ENCODE results near the gene CYP26B1. TPM values are rescaled to one million over a fixed set of nuclear protein-coding genes. Genes with fewer than 3 reads are reported as not detected.

CYP26B1 gene
- total and polyA plus RNA-seq, 12 donors: 0.88 to 8.3 (median 4.7) TPM

DNA sequence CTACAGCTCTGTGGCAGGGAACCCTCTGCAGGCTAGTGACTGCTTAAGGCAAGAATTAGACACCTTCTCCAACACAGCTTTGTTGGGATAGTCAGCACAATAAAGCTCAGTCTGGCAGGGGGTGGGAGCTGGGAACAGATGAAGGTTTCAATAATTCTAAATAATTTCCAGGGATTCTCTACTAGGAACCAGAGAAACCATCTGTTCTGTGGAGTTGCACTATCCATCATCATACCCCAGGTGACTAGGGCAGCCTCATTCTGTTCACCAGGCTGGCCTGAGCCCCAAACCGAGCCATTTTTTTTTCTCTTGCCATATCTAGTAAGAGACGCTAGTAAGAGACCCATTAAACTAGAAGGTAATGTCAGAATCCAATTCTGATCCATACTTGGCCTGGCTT, 35.8 kb upstream of the CYP26B1 start:
- DNase-seq (no peak), ATAC-seq (no peak)
- Histone ChIP-seq H3K36me3 (peaks cover 0 to 17% (median 10%) of the 10 kb centered on the region in 9 donors), H3K4me3 (no peak overlapping the region), H3K27ac (no peak overlapping the region), H3K4me1 (peaks cover 0 to 28% (median 7%) of the 10 kb centered on the region in 9 donors), H3K27me3 (no peaks in the 10 kb centered on the region), H3K9me3 (peaks cover 0 to 7% (median 0%) of the 10 kb centered on the region in 11 donors)
- 97 to 98% methylated on average over 2 of the region's 2 CpGs for WGBS, 2 donors
- intact Hi-C loops (cut with DNase I): no loop called here
- no peak for TF ChIP-seq CTCF (IDR thresholded peaks at IDR 0.05)

GRCh38 chr2:72183016-72183415, 35.4 kb upstream of the CYP26B1 start:
- H3K36me3 ChIP-seq: peaks cover 0 to 21% (median 15%) of the 10 kb centered on the region in 9 donors
- peaks cover 0 to 28% (median 7%) of the 10 kb centered on the region in 9 donors for H3K4me1 ChIP-seq
- H3K27me3 ChIP-seq: no peaks in the 10 kb centered on the region
- peaks cover 0 to 7% (median 0%) of the 10 kb centered on the region in 11 donors for H3K9me3 ChIP-seq
- H3K4me3 ChIP-seq: no peak overlapping the region
- no peak for ATAC-seq
- no peak for TF ChIP-seq CTCF (IDR thresholded peaks at IDR 0.05)
- H3K27ac ChIP-seq: no peak overlapping the region
- no peak for DNase-seq
- intact Hi-C loops (cut with DNase I): no loop called here

- Histone ChIP-seq H3K4me3 (no peak overlapping the region), H3K9me3 (peaks cover 0 to 4% (median 0%) of the 10 kb centered on the region in 11 donors), H3K27me3 (no peaks in the 10 kb centered on the region), H3K36me3 (peaks cover 0 to 26% (median 19%) of the 10 kb centered on the region in 9 donors), H3K4me1 (peaks cover 0 to 25% (median 7%) of the 10 kb centered on the region in 9 donors), H3K27ac (no peak overlapping the region)
- WGBS, 2 donors: 63 to 76% methylated on average over 4 of the region's 4 CpGs
- intact Hi-C loops (cut with DNase I): no loop called here
- peak; percentile 20 to 79 (median 74) for ATAC-seq
- TF ChIP-seq CTCF (IDR thresholded peaks at IDR 0.05): no peak
- peak; percentile 34 to 35 for DNase-seq
These were observed 34.9 kb upstream of the CYP26B1 start for GRCh38 chr2:72182547-72182946.

DNA sequence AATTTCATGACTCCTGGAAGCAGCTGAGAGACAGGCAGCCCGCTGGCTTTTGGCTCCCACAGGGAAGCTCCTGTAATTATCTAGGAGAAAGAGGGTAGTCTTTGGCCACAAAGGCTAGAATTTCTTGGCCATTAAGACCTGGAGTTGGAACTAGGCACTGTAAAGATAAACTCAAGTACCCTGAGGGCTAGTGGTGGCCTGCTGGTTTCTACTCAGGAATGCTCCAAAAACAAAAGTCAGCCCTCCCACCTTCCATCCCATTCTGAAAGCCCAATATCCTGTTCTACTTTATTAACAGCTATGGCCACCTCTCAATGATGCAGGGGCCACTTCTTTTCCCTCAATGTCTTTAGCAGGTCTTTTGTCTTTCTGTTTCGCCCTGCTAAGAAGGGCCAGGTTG, 34.0 kb upstream of the CYP26B1 start:
- peaks cover 0 to 35% (median 24%) of the 10 kb centered on the region in 9 donors for H3K36me3 ChIP-seq
- H3K4me1 ChIP-seq: peaks cover 0 to 25% (median 7%) of the 10 kb centered on the region in 9 donors
- peaks cover 0 to 3% (median 0%) of the 10 kb centered on the region in 11 donors for H3K9me3 ChIP-seq
- no peak for ATAC-seq
- TF ChIP-seq CTCF (IDR thresholded peaks at IDR 0.05): no peak
- no peak overlapping the region for H3K4me3 ChIP-seq
- no peak for DNase-seq
- intact Hi-C loops (cut with DNase I): no loop called here
- H3K27ac ChIP-seq: no peak overlapping the region
- H3K27me3 ChIP-seq: no peaks in the 10 kb centered on the region
- WGBS, 2 donors: 94 to 98% methylated on average over 2 of the region's 2 CpGs

Data from heart right ventricle (tissue), 16 donors.